ENCODE results near the gene GPR31.
"Not testable (repeated sequence)": the region's sequence is repeated elsewhere in the genome, so short reads cannot be mapped to it uniquely, and the experiment has no call there.

GPR31 gene

DNA sequence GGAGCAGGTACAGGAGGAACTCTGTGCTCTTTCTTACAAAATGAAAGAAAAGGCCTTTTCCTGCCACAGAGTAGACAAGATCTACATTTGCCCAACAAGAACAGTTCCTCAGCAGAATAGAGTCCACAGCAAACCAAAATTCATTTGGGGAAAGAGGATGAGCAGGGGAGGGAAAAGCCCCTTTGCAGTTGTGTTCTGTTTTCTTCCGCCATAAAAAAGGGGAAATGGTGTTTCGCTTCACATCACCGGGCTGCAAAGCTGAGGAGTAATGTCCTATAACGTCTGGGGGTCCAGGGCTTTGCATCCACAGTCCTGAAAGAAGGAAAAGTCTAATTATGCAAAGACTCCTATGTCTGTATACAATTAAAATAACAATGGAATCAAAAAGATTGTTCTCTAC is at the start of gene GPR31:
GPR31 (minus strand) TSS at position 118 of the 400 bp plus-strand sequence. CDS start 149 bp downstream, outside the sequence.
- DNase-seq: no peak

GRCh38 chr6:167207527-167207926 is 49.7 kb upstream of the GPR31 start:
- no peak for DNase-seq

DNA sequence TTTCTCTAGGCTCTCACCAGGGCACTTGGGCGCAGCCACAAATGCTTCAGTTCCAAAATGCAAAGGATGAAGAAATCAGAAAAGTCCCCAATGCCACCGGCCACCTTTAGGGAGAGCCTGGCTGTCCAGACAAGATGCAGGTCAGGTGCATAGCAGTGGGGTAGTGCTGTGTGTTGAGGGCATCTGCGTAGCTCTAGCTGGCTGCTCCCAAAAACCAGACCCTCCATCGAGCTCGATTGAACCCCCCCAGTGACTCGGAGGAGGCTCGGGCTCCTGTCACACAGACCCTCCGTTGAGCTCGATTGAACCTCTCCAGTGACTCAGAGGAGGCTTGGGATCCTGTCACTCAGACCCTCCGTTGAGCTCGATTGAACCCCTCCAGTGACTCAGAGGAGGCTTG is 47.5 kb upstream of the GPR31 start:
- not testable (repeated sequence) for DNase-seq

DNA sequence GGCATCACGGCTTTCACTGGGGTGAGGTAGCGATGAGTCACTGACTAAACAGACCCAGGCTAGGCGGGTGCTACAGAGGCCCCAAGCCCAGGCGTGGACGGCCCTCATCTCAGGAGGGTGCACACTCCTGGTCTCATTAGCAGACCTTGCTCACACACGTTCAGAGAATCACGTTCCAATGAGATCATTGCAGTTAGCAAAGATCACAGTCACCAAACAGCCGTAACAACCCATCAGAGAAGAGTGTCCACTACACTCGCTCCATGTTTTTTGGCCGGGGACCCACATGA is 46.2 kb upstream of the GPR31 start:
- DNase-seq: not testable (repeated sequence)

- not testable (repeated sequence) for DNase-seq
Observed at GRCh38 chr6:167203261-167204058, 45.7 kb upstream of the GPR31 start.

DNA sequence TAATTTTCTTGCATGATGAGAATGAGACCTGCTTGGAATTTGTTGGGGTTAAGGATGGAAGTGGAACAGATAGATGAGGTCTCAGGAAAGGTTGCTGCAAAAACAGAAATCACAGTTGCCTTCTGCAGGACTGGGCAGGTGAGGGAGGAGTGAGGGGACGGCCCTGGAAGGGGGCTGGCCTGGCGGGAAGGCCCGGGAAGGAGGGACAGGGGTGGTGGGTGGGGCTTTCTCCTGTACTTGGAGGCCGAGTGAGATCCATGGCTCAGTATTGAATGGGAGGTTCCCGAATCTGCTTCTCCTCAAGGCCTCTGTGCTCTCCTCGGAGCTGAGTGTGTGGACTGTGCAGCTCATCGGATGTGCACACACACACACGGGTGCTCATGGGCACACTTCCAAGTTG is 44.8 kb upstream of the GPR31 start:
- not testable (repeated sequence) for DNase-seq

DNA sequence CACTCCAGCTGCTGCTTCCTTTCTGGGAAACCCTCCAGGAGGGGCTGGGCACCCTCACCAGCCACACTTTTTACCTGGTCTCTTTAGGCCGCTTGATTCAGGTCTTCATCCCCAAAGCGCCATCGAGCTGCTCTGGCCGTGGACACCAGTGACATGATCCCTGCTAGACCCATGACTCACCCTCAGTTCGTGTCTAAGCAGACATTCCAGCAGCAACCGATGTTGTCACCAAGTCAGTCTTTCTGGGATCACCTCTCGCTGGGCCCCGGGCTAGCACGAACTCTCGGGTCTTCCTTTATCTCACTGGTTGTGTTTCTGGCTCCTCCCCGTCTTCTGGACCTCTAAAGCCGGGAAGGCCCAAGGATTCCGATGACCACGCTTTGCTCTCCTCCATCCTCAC is 43.0 kb upstream of the GPR31 start:
- DNase-seq: no peak

- DNase-seq: not testable (repeated sequence)
Observed at GRCh38 chr6:167195941-167196610, 38.3 kb upstream of the GPR31 start.

DNA sequence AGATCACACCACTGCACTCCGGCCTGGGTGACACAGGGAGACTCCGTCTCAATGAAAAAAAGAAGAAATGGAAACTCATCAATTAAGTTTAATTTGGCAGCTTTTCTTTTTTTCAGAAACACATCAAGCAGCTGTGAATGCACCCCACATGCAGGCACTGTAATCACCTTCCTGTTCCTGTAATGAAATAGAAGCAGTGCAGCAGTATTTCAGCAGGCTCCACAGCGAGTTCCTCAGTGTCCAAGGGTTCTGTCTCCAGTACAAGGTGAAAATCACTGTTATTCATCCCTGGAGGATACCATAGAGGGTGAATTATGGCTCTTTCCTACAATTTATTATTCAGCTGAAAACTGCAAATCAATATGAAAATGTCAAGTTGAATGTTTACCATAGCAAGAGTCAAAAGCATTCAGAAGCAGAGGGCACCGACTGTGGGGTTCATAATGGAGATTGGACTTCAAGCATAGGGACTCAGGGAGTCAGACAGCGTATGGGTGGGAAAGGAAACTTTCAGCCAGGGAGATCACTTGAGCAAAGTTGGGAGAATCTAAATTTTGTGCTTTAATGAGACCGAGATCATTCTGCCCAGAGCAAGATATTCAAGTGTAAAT is 35.8 kb upstream of the GPR31 start:
- not testable (repeated sequence) for DNase-seq

- DNase-seq: not testable (repeated sequence)
Observed at GRCh38 chr6:167191043-167191583, 33.3 kb upstream of the GPR31 start.

GRCh38 chr6:167187275-167187674 is 29.5 kb upstream of the GPR31 start:
- not testable (repeated sequence) for DNase-seq

DNA sequence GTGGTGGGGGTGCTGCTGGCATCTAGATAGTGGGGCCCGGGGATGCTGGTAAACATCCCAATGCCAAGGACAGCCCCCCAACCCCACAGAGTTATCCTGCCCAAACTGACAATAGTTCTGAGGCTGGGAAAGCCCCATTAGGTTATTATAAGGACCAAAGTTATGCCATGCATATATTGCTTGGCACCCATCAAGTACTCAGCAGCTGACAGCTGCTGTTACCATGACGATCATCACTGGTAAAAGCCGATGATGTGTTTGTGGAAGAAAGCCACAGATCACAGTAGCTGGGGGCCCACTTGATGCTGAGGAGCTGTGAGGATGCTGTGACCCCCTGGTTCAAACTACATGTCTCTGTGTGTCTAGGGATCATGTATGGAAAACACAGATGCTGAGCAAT is 27.3 kb upstream of the GPR31 start:
- DNase-seq: not testable (repeated sequence)

DNA sequence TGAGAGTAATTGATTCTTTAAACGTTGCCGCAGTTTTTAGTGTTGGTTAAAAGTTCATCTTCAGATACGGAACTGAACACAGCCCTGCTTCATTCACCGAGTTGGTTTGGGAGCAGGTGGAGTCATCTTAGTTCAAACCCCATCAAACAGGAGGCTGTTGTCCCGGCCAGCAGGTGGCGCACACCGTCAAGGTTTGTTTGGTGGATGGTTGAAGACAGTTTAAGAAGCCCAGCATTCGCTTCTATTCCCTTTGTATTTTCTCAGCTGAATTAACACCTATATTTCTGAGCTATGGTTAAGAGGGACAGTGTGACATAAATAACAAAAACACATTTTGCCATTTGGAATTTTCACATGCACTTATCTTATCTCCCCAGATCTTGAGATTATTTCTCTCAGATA is 25.1 kb upstream of the GPR31 start:
- DNase-seq: not testable (repeated sequence)

- DNase-seq: not testable (repeated sequence)
Observed at GRCh38 chr6:167181351-167181750, 23.6 kb upstream of the GPR31 start.

DNA sequence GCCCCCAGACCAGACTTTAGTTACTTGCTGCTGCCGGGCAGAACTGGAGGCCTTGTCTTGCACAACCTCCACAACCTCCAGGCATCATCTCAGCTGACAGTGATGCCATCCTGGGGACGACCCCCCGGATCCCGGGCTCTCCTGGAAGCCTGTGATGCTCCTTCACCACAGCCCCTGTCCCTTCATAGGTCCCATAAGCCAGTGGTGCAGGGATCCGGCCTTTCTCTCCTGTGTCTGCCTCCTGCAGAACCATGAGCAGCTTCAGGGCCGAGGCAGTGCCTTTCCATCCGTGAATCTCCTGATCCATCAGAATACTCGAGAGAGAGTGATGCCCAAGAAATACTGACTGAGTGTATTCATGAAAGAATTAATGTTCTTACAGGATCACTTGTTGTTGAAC is 22.3 kb upstream of the GPR31 start:
- DNase-seq: not testable (repeated sequence)

GRCh38 chr6:167178896-167179655 is 21.3 kb upstream of the GPR31 start:
- DNase-seq: not testable (repeated sequence)

DNA sequence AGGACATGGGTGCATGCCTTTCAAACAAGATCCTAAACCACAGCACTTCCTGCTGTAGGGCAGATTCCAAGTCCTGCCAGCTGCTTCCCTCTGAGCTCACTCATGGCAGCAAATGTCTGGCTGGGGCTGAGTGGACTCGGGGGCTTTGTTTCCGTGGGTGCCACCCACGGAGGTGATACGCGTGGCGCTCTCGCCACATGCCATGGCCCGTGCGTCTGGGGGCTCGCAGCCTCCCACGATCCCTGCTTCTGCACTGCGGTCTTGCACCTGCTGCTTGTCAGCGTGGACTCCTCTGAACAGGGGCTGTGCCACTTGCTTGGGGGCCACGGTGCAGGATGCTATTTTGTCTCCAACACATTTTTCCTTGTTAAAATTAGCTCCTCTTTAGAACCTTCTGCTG is 19.5 kb upstream of the GPR31 start:
- not testable (repeated sequence) for DNase-seq

- not testable (repeated sequence) for DNase-seq
Observed at GRCh38 chr6:167172011-167172410, 14.2 kb upstream of the GPR31 start.

- DNase-seq: not testable (repeated sequence)
Observed at GRCh38 chr6:167171300-167171699, 13.5 kb upstream of the GPR31 start.

- DNase-seq: not testable (repeated sequence)
Observed at GRCh38 chr6:167169867-167170266, 12.1 kb upstream of the GPR31 start.

- not testable (repeated sequence) for DNase-seq
Observed at GRCh38 chr6:167168296-167168695, 10.5 kb upstream of the GPR31 start.

DNA sequence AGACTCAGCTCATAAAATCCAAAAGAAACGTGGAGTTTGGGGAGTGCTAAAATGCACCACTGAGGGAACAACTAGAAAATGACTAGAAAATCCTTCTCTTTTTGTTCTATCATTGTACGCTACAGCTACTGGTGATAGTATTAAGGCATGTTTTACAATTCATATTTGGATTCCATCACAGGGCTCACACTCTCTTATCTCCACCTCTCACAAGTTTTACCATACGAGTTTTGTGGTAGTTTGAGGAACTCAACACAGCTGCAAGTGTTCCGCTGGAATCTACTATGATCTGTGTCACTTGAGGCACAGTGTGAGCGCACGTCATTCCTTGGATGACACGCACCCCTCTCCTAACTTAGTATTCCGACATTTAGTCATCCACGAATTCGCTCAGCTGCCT is 9.9 kb upstream of the GPR31 start:
- not testable (repeated sequence) for DNase-seq
